GM11168 (cell line): ENCODE results near the gene CHAT.

Experiments used
- in situ Hi-C: fragments of 300-500 bp; cut with MboI; formaldehyde crosslinking; loops from one replicate; pipeline ENCODE4 v1.12.0; 2022; ENCODE audit warnings: low sequenced_read_pairs; ENCODE audit not compliant: unreplicated experiment

The CHAT gene

GRCh38 chr10:49613882-49614241 lies at the start of gene CHAT:
Gene CHAT (plus strand): TSS chr10:49614037. CDS start chr10:49614190, 153 bp downstream.
- in situ Hi-C loops, result no loop called here

GRCh38 chr10:49564461-49565009 lies 49.3 kb upstream of the CHAT start:
- in situ Hi-C loops, result no loop called here

GRCh38 chr10:49567810-49568209 lies 46.0 kb upstream of the CHAT start:
- in situ Hi-C loops, result no loop called here

GRCh38 chr10:49568235-49568634 lies 45.6 kb upstream of the CHAT start:
- in situ Hi-C loops, result no loop called here

DNA sequence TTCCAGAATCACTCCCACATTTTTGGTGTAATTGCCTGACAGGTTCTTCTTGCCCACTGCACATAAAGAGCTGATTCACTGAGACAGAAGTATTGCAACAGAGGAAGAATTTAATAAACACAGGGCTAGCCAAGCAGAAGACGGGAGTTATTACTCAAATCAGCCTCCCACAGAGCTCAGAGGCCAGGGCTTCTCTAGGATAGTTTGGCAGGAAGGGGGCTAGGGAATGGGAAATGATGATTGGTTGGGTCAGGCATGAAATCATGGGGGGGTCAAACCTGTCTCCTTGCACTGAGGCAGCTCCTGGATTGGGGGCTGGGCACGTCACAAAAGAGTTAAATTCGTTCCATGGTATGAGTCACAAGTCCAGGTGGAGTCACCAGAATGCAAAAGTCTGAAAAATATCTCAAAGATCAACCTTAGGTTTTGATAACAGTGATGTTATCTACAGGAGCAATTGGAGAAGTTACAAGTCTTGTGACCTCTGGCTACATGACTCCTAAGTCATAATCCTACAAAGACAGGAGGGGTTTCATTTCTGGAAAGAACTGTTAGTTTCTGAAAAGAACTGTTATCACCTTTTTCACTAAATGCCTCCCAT lies 44.7 kb upstream of the CHAT start:
- in situ Hi-C loops, result no loop called here

- in situ Hi-C loops, result no loop called here
Measured at GRCh38 chr10:49571388-49571787, 42.4 kb upstream of the CHAT start.

DNA sequence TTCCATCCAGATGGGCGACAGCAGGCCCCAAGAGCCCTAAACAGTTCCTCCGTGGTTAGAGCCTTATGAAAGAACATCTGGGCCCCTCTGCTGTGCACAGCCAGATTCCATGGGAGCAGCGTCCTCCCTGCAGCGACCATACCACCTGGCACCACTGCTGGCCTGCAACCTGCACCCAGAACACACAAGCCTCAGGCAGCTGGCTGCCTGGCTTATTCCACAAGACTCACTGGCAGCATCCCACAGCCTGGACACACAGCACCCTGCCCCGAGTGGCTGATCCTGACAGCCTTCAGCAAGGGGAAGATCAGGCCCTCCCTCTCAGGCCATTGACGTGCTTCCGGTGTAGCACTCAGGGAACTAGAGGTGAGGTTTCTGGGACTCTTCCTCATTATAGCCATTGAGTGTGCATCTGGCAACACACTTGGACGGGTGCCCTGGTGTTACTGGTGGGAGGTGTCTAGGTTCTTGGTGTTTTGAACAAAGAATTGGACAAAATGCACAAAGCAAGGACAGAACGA lies 41.2 kb upstream of the CHAT start:
- in situ Hi-C loops, result no loop called here

GRCh38 chr10:49575489-49576072 lies 38.3 kb upstream of the CHAT start:
- in situ Hi-C loops, result loop anchor here (25.0 kb wide), 2 partner anchors 362 to 662 kb away; partner anchors contain the start of genes PARG and TIMM23B

DNA sequence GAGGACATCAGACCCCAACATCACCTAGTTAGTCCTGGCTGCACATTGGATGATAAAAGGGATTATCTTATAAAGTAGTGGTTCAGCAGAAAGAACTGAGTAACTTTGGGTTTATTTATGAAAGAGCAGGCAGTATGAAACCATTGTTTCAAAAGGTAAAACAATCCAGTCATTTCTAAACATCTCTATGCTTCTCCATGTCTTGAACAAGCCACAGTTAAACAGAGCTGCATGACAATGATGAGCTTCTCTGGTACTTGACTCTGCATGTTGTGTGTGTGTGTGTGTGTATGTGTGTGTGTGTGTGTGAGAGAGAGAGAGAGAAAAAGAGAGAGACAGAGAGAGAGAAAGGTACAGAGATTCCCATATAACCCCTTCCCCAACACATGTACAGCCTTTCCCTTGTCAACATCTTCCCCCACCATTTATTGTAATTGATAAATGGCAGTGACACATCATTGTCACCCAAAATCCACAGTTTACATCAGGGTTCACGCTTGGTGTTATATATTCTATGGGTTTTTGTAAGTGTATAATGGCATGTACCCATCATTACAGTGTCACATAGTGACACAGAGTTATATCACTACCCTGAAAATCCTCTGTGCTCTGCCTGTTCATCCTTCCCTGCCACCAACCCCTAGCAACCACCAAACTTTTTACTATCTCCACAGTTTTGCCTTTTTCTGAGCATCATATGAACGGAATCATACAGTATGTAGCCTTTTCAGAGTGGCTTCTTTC lies 36.5 kb upstream of the CHAT start:
- in situ Hi-C loops, result loop anchor here (25.0 kb wide), 2 partner anchors 360 to 660 kb away; partner anchors contain the start of genes PARG and TIMM23B

GRCh38 chr10:49578392-49578791 lies 35.4 kb upstream of the CHAT start:
- in situ Hi-C loops, result loop anchor here (25.0 kb wide), 2 partner anchors 359 to 659 kb away; partner anchors contain the start of genes PARG and TIMM23B

GRCh38 chr10:49579621-49580020 lies 34.2 kb upstream of the CHAT start:
- in situ Hi-C loops, result loop anchor here (25.0 kb wide), 2 partner anchors 358 to 658 kb away; partner anchors contain the start of genes PARG and TIMM23B

GRCh38 chr10:49585387-49585786 lies 28.4 kb upstream of the CHAT start:
- in situ Hi-C loops, result loop anchor here (25.0 kb wide), 2 partner anchors 352 to 652 kb away; partner anchors contain the start of genes PARG and TIMM23B

- in situ Hi-C loops, result loop anchor here (25.0 kb wide), 2 partner anchors 349 to 649 kb away; partner anchors contain the start of genes PARG and TIMM23B
Measured at GRCh38 chr10:49587981-49588380, 25.9 kb upstream of the CHAT start.

DNA sequence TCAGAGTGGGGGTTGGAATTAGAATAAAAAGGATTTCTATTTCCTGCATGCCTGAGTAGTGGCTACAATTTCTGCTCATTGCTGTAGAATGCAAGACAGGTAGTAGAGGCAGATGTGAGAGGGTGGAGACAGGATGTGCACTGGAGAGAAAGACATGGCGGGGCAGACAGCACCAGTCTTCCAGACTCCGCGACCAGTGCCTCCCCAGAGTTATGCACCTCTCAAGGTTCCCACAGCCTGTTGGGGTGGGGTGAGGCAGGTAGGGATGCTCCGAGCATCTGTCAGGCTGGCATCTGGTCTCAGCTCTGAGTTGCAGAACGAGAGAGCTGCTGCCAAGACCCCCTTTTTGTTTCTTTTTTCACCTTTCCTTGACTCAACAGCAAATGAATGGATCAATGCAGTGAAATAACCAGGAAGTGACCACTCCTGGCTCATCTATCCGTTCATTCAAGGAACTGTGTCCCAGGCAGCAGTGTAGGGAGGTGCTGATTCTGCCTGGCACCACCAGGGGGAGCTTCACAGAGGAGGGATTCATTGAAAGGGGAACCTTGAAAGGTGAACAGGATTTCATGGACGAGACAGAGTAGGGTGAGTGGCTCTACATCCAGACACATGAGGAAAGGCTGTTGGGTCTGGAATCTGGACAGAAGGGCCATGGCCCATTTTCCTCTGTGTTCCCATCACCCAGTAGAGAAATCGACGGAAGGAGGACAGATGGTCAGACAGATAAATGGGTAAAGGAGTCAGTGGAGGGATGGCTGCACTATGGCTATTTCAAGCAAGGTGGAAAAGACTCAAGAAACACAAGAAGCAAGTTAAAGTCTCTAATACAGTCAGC lies 20.9 kb upstream of the CHAT start:
- in situ Hi-C loops, result loop anchor here (25.0 kb wide), 2 partner anchors 344 to 644 kb away; partner anchors contain the start of genes PARG and TIMM23B

GRCh38 chr10:49593564-49593875 lies 20.3 kb upstream of the CHAT start:
- in situ Hi-C loops, result loop anchor here (25.0 kb wide), 2 partner anchors 344 to 644 kb away; partner anchors contain the start of genes PARG and TIMM23B

DNA sequence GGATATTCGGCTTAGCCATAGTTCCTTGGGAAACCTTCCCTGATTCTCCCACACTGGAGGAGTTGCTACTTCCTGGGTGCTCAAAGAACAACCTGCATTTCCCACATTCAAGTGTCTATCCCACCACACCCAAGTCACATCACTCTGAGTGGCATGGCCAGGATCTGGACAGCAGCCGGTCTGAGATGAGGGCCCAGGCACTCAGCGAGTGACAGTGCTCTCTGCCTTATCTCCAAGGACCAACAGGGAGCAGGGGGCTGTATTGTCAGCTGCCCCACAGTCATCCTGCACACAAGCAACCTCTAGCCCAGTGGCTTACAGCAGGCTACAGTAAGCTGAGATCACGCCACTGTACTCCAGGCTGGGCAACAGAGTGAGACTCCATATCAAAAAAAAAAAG lies 19.8 kb upstream of the CHAT start:
- in situ Hi-C loops, result loop anchor here (25.0 kb wide), 2 partner anchors 343 to 643 kb away; partner anchors contain the start of genes PARG and TIMM23B

DNA sequence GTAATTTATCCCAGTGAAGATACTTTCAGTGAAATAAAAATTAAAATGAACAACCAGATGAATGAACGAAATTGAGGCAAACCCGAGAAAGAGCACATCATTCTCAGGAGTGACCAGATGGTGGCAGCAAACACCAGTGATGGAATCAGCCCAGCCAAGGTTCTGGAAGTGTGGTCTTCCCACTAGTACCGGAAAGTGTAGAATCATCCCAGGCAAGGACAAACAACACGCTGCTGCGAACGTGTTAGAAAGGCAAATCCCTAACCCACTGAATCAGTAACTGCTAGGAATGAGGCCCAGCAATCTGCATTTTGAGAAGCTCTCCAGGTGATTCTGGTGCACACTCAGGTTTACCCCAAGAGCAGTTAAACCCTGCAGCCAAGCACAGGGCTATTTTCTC lies 19.2 kb upstream of the CHAT start:
- in situ Hi-C loops, result loop anchor here (25.0 kb wide), 2 partner anchors 343 to 643 kb away; partner anchors contain the start of genes PARG and TIMM23B

DNA sequence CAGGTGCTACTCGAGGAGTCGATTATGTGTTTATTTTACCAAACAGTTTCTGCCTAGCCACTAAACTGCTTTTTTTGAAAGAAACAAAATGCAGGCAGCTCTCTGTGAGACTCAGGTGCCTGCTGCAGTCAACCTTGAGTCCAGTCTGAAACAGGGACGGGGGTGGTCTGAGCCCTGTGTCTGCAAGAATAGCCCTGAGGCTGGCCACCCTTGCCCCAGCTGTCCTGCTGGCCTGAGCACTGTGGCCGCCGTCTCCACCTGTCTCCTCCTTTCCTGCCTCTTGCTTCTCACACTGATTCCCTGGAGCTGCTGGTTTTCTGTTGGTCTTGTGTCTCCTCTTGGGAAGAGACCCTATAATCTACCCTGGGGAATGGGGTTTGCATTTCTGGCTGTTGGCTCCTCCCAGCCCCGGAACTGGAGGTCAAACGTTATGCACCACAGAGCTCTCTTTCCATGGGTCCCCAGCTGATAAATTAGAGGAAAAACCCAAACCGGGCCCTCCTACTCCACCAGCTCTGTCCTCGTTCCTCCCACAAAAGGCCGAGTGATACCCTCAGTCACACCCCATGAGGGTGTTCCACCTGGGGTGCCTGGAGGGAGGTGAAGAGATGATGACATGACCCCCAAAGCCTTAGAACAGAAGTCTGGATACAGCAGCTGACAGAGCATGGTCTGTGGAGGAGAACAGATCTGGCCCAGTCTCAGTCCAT lies 18.7 kb upstream of the CHAT start:
- in situ Hi-C loops, result loop anchor here (25.0 kb wide), 2 partner anchors 342 to 642 kb away; partner anchors contain the start of genes PARG and TIMM23B
